Activated naive CD4-positive, alpha-beta T cell treated with anti-CD3 and anti-CD28 coated beads, Interleukin-2, amount 10 ng/mL, durations not matched to agents 5 hours and 36 hours (primary cell): Measurements from ENCODE around the gene IGHMBP2. TPM values are rescaled to one million over a fixed set of nuclear protein-coding genes. Genes with fewer than 3 reads are reported as not detected.

ENCODE experiments used
- total RNA-seq, 2 experiments: library from RNA; stranded (reverse); gene quantifications; one replicate each; pipeline ENCODE4 v1.2.3, GENCODE V29; 2021

Gene IGHMBP2
- 10 to 100 TPM; 24.3 to 25.7 TPM for total RNA-seq

GRCh38 chr11:68903288-68904247 is at the start of gene IGHMBP2, which contains the start of gene MRPL21:
TSS of gene IGHMBP2 (plus strand) at chr11:68903891. CDS start at chr11:68903953, 62 bp downstream.
TSS of gene MRPL21 (minus strand) at chr11:68903832. CDS start at chr11:68903810, 22 bp downstream.

GRCh38 chr11:68980776-68981065 is 77.0 kb downstream of the IGHMBP2 start, which contains the start of gene MRGPRD:
TSS of gene MRGPRD (minus strand) at chr11:68980986. CDS start at chr11:68980986, 0 bp downstream.

Other genes starting within 250 kb of the IGHMBP2 start
- gene GAL, start 219.3 kb upstream of the IGHMBP2 start, total RNA-seq: not detected
- 1 to 10 TPM; 9.0 to 9.7 TPM for gene TESMIN, start 152.4 kb upstream of the IGHMBP2 start, total RNA-seq
- gene CPT1A, start 62.0 kb upstream of the IGHMBP2 start, total RNA-seq: 10 to 100 TPM; 46.1 to 46.8 TPM
- 10 to 100 TPM; 52.7 to 54.9 TPM for gene MRPL21, start 59 bp upstream of the IGHMBP2 start, total RNA-seq
- gene MRGPRD, start 77.1 kb downstream of the IGHMBP2 start, total RNA-seq: not detected
- gene MRGPRF, start 109.4 kb downstream of the IGHMBP2 start, total RNA-seq: not detected
- 10 to 100 TPM; 23.7 to 24.5 TPM for gene TPCN2, start 145.0 kb downstream of the IGHMBP2 start, total RNA-seq